Activated CD4-positive, CD25-positive, alpha-beta regulatory T cell treated with anti-CD3 and anti-CD28 coated beads, Interleukin-2, amount 50 U/mL, for 72 hours (primary cell): Measurements from ENCODE around the gene FARP1.
"Not testable (repeated sequence)": the region's sequence is repeated elsewhere in the genome, so short reads cannot be mapped to it uniquely, and the experiment has no call there.

Experiments used
- DNase-seq: peaks from one replicate; pipeline ENCODE4 v3.0.0; 2021

FARP1 gene

DNA sequence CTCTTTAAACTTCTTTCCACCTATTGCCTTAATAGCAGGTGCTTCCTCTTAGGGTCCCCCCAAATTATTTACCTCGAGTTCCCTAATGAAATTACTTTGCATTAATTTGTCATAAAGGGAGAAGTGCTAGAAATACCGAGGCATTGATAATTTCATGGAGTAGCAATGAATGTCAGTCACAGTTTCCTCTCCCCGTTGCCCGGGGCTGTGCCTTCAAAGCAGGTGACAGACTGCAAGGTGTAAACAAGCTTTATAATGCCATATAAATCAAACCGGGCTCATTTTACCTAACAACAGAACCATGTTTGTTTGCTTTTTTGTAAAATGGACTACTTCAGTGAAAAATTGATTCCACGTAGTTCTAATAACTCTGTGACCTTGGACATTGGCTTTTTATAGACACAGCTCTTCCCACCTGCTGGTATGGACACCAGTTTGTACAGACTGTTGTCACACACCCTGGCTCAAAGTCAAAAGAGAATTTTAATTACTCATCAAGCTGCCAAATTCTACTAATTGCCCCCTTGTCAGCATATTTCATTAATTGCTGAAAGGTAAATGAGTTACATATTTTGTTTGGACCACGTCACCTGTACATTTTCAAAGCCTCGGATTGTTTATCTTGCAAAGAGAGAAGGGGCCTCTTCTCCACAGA, 262.9 kb downstream of the FARP1 start:
- DNase-seq: no peak

DNA sequence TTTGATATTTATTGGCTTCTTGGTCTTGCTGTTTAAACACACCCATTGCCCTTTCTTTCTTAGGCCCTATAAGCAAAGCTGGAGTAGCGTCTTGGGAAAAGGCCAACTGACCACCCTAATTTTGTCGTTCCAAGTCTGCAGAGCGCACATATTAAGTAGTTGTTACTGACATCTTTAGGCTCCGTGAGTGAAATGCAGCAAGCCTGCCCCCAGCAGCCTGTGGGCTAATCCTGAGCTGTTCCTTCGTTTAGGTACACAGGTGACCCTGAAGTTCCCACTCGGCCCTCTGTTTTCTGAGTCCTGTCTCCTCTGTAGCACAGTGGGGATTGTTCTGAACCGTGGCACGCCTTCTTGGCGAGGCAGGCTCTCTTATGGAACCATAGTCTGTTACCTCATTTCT, 263.5 kb downstream of the FARP1 start:
- DNase-seq: no peak

DNA sequence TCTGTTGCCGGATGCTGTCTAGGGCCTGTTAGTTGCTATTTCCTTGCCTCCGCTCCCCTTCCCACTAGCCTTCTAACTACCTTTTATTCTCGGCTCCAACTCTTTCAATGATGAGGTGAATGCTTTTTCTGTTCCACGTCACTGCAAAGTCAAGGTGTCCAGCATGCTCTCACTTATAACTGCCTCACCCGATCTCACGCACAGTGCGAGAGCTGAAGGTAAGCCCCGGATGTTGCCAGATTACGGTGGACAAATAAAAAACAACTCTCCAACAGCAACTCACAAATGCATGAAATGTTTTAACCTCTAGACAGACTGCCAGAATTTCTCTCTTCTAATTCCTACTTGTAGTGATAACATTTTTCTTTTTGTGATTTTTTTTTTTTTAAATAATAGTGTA, 264.1 kb downstream of the FARP1 start:
- no peak for DNase-seq

DNA sequence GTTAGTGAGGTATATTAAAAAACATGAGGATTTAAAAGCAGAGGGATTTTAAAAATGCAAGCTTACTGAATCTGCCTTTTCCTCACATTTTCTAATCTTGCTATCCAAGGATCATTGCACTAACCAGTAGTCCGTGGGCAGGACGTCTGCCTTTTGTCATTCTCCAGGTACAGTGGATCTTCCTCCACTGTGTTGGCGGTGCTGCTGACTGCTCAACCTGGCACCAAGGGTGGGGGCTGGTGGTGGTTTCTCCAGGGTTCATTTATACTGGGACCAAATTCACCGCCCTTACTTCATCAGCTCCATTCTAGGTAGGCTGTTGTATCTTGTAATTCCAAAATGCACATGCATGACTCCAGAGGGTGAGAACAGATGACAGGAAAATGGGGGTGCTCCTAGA, 264.7 kb downstream of the FARP1 start:
- no peak for DNase-seq

DNA sequence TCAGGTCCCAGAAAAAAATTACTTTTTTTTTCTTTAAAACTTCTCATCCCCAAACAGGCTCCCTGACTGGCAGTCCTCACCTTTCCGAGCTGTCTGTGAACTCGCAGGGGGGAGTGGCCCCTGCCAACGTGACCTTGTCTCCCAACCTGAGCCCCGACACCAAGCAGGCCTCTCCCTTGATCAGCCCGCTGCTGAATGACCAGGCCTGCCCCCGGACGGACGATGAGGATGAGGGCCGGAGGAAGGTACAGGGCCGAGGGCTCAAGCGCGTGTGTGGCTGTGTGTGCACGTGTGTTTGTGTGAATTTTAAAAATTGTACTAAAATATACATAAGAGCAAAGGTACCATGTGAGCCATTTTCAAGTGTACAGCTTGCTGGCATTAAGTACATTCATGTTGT, 266.4 kb downstream of the FARP1 start:
- DNase-seq: no peak

DNA sequence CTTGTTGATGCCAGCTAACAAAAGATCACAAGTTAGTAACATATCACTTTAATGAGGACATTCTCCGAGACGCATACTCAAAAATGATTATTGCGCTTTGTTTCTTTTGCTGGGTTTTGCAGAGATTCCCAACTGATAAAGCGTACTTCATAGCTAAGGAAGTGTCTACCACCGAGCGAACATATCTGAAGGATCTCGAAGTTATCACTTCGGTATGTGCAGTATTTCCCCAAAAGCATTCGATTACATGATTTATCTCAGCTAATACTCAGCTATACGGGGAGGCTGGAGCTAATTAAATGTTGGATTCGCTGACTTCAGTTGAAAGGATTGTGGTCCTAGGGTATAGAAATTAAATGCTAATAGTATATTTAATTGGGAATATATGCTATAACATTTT, 267.7 kb downstream of the FARP1 start:
- DNase-seq: no peak

DNA sequence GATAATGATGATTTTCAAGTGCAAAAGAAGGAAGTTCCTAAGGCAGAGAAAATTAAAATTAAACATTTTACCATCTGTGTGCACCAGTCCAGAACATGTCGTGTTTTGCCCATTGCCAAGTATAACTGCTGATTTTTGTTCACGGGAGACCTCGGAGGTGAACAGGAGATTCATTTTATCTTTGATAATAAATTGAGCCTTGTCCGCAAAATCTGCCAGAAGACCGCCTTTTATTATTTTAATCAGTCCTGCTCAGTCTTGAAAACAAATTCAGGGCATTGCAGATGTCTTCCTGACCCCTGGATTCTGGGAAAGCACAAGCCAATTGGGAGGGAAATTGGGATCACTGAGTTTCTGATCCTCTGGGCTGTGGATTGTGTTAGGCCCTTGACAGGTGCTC, 268.1 kb downstream of the FARP1 start:
- DNase-seq: no peak

DNA sequence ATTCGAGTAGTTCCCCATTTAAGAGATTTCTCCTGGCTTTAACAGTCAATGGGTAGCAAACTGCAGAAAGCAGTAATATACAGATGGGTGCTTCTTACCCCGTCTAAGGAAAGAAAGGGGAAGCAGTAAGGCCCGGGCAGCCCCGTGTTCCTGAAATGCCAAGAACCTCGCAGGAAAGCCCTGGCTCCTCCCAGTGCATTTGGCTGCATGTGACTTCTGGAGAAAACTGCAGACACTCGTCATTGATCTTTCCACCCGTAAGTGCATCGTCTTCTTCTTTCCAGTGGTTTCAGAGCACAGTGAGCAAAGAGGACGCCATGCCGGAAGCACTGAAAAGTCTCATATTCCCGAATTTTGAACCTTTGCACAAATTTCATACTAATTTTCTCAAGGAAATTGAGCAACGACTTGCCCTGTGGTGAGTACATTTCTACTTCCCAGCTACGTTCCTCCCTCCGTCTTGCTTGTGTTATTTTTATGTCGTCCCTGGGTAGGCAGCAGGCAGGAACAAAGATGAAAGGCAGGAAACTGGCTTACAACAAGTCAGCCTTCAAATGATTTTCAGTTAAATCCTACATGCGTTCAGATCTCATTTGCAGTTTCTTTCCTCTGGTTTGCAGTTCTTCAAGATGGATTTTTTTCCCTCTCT, 268.8 kb downstream of the FARP1 start:
- no peak for DNase-seq

DNA sequence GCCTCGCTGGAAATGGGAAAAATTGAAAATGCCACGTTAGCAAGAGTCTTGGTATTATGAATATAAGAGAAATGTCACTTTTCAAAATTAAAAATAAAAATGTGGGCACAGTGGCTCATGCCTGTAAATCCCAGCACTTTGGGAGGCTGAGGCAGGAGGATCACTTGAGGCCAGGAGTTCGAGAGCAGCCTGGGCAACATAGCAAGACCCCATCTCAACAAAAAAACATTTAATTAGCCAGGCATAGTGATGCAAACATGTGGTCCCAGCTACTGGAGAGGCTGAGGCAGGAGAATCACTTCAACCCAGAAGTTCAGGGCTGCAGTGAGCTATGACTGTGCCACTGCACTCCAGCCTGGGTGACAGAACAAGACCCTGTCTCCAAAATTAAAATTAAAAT, 270.4 kb downstream of the FARP1 start:
- DNase-seq: not testable (repeated sequence)

DNA sequence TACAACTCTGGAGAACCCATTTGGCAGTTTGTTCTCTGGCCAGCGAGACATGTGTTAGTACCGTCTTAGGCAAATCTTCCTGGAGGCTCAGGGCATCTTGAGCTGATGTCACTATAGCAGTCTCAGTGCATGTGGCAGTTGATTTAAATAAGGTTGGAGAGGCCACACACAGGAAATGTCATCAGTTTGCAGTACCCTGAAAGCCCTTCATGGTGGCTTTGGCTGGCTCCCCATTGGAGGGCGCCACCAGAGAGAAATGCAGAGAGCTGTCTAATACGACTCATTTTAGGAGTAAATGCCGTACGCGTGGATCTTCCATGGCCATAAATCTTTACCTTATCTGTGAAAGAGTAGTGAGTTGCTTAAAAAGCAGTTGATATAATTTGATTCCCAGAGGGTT, 270.9 kb downstream of the FARP1 start:
- DNase-seq: no peak

DNA sequence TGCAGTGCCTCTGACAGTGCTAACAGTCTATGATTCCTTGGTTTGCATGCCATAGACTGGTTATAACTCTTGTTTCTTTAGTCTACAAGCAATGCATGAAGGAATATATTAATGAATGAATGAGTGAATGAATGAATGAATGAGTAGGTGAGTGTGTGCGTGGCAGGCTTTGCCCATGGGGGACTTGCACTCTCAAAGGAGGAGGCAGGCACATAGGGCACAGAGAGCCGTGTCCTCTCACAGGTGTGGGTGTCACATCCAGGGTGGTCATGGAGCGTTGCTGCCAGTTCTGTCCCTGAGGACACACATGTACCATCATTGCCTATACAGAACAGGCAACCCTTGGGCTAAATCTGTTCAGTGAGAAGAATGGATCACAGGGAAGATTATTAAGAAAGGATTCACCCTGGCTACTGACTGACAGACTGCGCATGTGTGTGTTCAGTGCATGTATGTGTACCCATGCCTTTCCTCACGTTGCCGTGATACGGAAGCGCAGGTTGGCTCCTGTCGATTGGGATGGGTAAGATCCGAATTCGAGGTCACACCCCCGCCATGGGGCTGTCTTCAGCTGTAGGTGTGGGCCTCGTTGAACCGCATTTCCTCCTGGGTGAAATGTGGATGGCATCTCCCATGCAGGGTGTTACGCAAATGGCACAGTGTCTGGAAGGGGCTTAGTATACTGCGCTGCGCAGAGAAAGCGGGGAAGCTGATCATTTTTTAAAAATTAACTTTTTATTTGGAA, 272.6 kb downstream of the FARP1 start:
- DNase-seq: no peak

DNA sequence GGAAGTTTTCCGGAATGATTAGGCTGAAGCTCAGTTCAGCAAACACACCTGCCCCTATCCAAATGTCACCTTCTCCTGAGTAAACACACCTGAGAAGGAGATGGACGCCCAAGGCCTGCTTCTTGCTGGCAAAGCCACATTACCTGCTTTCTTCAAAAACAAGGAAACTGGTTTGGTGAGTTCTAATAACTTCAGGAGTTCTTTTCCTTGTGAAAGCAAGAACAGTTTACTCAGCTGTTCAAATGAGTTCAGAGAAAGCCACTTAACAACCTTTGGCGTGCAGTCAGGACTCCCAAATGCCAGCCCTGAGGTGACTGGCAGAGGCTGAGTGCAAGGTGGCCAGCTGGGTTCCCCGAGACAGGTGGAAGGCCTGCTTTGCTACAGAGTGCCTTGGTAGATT, 273.5 kb downstream of the FARP1 start:
- DNase-seq: no peak

DNA sequence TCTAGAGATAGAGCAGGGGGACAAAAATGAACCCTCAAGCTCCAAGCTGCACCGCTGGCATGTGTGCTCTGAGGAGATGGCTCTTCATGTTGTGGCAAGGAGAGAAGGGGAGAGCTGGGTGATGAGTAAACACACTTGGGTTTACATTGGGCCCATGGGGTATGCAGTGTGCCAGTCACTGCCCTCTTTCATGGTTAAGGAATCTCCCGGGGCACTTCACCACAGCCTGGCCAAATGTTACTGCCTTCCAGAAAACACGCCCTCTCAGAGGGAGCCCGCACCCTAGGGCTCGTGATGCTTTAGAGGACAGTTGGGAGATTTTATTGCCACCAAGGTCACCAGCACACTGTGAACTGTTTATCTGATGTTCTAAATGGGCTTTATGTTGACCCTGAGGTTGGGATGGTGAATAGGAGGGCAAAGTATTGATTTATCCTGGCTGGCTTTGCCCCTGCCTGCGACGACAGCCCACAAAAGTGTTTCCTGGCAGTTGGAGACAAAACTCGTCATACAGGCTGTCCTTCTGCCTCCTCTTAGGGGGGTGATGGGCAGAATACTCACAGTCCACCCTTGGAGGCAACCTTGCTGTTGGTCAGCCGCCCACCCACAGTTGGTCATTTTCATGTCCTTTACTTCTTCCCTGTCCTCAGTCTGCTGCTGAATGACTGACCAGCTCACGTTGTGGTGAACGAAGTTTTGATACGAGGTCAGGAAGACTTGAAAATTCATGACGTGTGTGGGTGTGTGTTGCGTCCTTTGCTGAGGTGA, 277.1 kb downstream of the FARP1 start:
- DNase-seq: no peak

DNA sequence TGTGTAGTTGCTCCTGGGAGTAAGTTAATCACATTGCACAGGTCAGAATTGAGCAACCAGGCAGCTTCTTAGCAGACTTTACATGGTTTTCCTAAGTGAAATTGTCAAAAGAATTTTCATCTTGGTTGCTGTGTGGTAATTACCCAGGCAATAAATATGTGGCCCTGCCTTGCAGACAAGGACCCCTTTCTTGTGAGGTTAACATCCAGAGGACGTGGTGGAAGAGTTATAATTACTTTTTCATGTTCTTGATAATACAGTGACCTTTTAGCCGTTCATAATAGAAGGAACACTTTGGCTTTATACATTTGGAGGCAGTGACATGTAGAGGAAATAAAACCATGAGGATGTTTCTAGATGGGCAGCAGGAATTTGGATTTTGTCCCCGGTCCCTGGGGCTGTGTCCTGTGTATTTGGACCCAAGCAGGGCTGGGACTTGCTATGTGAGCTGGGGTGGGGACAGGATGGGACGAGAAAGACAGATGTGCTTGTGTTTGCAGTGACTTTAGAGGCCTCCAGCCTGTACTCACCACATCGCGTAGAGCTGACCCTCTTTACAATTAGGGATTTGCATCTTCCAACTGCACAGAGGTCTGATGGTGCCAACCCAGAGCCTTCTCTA, 277.8 kb downstream of the FARP1 start:
- DNase-seq: no peak

DNA sequence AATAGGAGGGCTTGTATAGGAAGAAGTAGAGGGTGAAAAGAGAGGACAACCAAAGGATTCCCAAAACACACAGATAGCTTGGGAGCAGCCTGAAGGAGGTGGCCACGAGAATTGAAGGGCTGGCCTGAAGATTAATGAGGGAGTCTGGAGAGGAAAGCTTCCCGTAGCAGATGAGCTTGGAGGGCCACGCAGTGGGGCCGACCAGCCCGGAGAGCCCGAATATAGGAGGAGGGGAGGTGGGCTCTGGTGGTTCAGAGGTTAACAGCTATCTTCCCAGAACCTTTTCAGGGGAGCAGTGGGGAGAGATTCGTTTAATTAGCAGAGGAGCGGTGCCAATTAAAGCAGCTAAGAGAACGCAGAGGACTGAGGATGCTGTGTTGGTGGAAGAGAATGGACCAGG, 279.2 kb downstream of the FARP1 start:
- no peak for DNase-seq

DNA sequence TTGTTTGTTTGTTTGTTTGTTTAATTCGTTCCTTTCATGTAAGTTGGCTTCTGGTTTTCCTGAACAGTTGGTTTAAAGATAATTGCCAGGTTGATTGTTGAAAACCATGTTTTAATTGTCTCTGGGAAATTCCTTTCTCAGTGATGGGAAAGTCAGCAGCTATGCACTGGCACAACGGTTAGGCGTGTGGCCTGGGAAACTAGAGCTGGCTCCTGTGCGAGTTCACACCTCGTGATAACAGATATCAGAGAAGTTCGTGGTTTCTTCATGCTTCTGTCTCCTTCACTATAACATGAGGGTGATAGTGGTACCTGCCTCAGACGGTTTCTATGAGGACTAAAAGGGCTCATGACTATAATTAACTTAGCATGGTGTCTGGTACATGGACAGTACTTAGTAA, 280.5 kb downstream of the FARP1 start:
- no peak for DNase-seq

DNA sequence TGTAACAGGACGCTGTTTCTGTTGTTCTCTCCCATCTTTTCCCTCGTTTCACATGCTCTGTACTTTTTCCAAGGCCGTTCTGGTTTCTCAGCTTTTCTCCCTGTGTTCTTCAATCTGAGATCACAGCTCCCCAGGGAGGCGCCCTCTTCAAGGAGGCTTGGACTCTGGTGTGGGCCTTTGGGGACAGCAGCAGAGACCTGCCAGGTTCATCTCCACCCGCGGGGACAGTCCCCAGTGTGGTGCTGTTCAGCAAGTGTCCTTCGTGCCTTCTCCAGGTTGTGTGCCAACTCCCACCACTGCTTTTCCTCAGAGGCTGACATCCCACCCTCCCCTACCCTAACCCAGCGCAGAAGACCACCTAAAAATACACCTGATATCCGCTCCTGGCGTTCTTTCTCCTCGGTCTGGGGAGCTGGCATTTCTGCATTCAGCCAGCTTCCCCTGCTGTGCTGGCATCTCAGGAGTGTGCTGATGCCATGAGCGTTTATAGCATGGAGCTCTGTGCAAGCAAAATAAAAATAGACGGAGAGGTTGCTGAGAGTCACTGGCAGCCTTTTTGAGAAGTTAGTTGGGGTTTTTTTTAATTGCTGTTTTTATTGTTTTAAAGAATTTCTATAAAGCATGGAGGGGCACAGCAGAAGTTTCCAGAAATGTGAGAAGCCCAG, 284.6 kb downstream of the FARP1 start:
- DNase-seq: peak; percentile 9

DNA sequence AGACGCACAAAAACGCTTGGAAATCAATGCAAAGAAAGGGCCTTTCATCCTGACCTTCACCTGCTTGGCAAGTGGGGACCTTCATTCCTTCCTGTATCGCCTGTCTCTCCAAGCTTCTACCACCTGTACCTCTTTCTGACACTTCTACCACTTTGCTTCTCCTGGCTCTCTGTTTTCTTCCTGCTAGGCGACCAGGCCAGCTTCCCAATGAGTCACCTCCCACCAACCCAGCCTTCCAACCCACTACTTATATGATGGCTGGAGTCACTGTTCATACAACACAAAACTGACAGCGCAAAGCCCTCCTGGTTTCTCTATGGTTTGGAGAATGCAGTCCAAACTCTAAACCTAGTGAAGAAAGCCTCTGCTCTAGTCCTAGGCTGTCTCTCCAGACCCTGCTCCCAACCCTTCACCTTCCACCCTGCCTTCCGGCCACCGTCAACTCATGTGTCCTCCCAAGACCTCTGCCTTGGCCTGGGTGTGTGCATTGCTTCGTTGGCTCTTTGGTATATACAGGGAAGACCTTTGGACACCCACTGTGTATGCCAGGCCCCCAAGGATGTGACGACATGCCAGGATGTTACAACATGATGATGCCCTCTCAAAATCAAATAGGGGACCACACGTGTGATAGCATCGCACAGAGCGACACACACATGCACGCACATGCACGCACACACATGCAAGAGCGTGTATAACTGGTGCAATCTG, 285.5 kb downstream of the FARP1 start:
- no peak for DNase-seq

DNA sequence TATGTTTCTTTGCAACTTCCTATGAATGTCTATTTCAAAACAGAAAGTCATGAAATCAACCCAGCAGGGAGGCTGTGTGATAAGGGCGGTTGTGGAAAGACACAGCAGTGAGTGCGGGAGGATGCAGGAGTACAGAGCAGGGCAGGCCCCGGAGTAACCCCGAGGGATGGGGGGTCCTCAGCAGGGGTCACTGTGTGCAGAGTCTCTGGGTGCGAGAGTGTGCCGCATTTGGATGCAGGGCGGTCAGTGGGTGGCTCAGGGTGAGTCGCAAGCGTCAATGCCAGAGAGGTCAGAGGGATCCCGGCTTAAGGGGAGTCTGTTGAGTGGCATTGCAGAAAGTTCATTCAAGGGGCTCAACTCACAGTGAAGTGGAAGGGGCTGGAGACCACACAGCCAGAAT, 286.2 kb downstream of the FARP1 start:
- DNase-seq: peak; percentile 11

DNA sequence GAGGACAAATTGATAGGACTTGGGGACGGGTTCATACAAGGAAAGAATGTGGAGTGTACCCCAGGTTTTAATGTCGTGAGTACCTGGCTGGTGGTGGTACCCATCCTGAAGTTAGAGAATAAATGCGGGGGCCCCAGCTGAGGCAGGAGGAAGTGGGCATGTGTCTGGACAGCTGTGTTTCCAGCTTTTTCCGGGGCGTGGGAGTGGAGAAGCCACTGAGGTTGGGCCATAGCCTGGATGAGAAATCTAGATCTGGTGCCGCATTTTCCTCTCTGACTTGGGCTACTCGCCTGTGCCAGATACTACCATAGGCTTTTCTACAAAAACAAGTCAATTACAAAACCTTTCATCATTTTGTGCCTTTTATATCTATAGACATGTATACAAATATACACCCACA, 286.6 kb downstream of the FARP1 start:
- no peak for DNase-seq

DNA sequence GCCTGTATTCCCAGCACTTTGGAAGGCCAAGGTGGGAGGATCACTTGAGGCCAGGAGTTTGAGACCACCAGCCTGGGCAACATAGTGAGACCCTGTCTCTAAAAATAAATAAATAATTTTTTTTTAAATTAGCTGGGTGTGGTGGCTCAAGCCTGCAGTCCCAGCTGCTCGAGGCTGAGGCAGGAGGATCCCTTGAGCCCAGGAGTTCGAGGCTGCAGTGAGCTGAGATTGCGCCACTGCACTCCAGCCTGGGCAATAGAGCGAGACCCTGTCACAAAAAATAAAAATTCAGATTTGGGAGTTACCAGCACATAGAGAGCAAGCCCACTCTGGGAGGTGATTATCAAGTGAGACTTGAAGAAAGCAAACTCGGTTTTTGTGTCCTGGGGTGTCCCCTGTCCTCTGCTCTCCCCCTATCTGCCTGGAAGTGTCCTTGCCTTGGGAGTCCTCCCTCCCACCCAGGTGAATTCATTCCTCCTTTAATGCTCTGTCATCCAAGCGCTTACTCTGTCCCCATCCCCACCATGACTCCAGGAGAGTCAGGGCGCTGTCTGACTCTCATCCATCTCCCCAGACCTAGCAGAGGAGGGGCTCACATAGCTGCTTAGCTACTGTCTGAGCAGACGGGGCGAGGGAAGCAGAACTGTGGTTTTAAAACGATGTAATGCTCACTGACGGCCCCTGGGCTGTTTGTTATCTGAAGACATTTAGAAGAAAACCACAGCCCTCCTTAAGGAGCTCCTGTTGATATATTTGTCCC, 287.3 kb downstream of the FARP1 start:
- DNase-seq: no peak
